ENCODE data around the gene INTS2. TPM values are rescaled to one million over a fixed set of nuclear protein-coding genes. Genes with fewer than 3 reads are reported as not detected.
"Not testable (repeated sequence)": the region's sequence is repeated elsewhere in the genome, so short reads cannot be mapped to it uniquely, and the experiment has no call there.

INTS2 gene
- total RNA-seq, 1 experiment from 2014 or later, result 20.8 TPM

DNA sequence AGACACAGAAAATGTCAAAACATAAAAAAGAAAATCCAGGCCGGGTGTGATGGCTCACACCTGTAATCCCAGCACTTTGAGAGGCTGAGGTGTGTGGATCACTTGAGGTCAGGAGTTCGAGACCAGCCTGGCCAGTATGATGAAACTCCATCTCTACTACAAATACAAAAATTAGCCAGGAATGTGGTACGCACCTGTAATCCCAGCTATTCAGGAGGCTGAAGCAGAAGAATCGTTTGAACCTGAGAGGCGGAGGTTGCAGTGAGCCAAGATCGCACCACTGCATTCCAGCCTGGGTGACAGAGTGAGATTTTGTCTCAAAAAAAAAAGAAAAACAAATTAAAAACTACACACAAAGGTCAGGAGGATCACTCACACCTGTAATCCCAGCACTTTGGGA lies 40.0 kb downstream of the INTS2 start:
- H3K23me2 ChIP-seq (ENCODE audit: insufficient read length, low read depth, low read length, poor library complexity, severe bottlenecking); H4K8ac ChIP-seq (replicated peaks; ENCODE audit: insufficient read length, low read depth, low read length); H2BK12ac ChIP-seq (ENCODE audit: insufficient read length, low read depth, low read length); H4K20me1 ChIP-seq (ENCODE audit: control insufficient read depth, insufficient read depth, insufficient read length); H4K5ac ChIP-seq (ENCODE audit: insufficient read length, low read depth, low read length); H3K18ac ChIP-seq (ENCODE audit: insufficient read length, low read depth, low read length); H3K9ac ChIP-seq (ENCODE audit: extremely low read depth, insufficient read length, low read length); H3K14ac ChIP-seq (ENCODE audit: insufficient read depth, low read length); H2BK20ac ChIP-seq (ENCODE audit: low read depth, low read length, poor library complexity, severe bottlenecking); H3T11ph ChIP-seq (ENCODE audit: low read length); H3K9me3 Mint-ChIP-seq; H3K4me1 Mint-ChIP-seq; H3K9me3 ChIP-seq (ENCODE audit: control insufficient read depth, low read depth, low read length); H3K79me2 ChIP-seq (ENCODE audit: insufficient read depth, low read length); H3K4me3 Mint-ChIP-seq; H2BK5ac ChIP-seq (ENCODE audit: insufficient read length, low read length); H2AK5ac ChIP-seq (ENCODE audit: insufficient read length, low read length); H3K27ac Mint-ChIP-seq; H3K56ac ChIP-seq (ENCODE audit: insufficient read length, low read depth, low read length); H3K27me3 Mint-ChIP-seq (ENCODE audit: low read depth); H3K4me1 ChIP-seq (ENCODE audit: insufficient read depth, low read length); H2BK15ac ChIP-seq (ENCODE audit: low read depth, low read length); H3K23ac ChIP-seq (ENCODE audit: insufficient read length, low read depth, low read length); H2BK120ac ChIP-seq (ENCODE audit: low read depth, low read length, poor library complexity, severe bottlenecking); H3K4me2 ChIP-seq (ENCODE audit: insufficient read depth, insufficient read length, low read length); H3K27me3 ChIP-seq (ENCODE audit: insufficient read depth, low read length); H3K4ac ChIP-seq (ENCODE audit: low read depth, low read length); DNase-seq; H3K79me1 ChIP-seq (ENCODE audit: insufficient read depth, low read depth, low read length, poor library complexity, severe bottlenecking); H2AFZ ChIP-seq (ENCODE audit: low read length); H3K27ac ChIP-seq (ENCODE audit: insufficient read length, low read depth, low read length); H4K91ac ChIP-seq (ENCODE audit: insufficient read length, low read depth, low read length): not testable (repeated sequence)
- peaks cover 5 to 57% (median 33%) of the 10 kb centered on the region in 3 experiments; a peak in 5 of 7 replicates for H3K36me3 Mint-ChIP-seq (ENCODE audit: insufficient read depth in 1 of 3, low read depth in 3 of 3)
- WGBS (ENCODE audit: extremely low coverage, insufficient read length, low lambda C conversion rate), result no CpG with 5 or more reads among the region's 6 CpGs

DNA sequence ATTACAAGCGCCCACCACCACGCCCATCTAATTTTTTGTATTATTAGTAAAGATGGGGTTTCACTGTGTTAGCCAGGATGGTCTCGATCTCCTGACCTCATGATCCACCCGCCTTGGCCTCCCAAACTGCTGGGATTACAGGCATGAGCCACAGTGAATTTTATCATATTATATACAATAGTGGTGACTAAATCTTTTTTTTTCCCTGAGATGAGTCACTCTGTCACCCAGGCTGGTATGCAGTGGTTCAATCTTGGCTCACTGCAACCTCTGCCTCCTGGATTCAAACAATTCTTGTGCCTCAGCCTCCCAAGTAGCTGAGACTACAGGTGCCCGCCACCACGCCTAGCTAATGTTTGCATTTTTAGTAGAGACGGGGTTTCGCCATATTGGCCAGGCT lies 41.9 kb downstream of the INTS2 start:
- H4K8ac ChIP-seq (replicated peaks; ENCODE audit: insufficient read length, low read depth, low read length); H3K56ac ChIP-seq (ENCODE audit: insufficient read length, low read depth, low read length); H3K27ac Mint-ChIP-seq; H3K23me2 ChIP-seq (ENCODE audit: insufficient read length, low read depth, low read length, poor library complexity, severe bottlenecking); H2BK5ac ChIP-seq (ENCODE audit: insufficient read length, low read length); H3K27me3 Mint-ChIP-seq (ENCODE audit: low read depth); H2BK20ac ChIP-seq (ENCODE audit: low read depth, low read length, poor library complexity, severe bottlenecking); H3K27me3 ChIP-seq (ENCODE audit: insufficient read depth, low read length); H3K27ac ChIP-seq (ENCODE audit: insufficient read length, low read depth, low read length); H2BK120ac ChIP-seq (ENCODE audit: low read depth, low read length, poor library complexity, severe bottlenecking); H2BK12ac ChIP-seq (ENCODE audit: insufficient read length, low read depth, low read length); H3K4me2 ChIP-seq (ENCODE audit: insufficient read depth, insufficient read length, low read length); H3K9me3 ChIP-seq (ENCODE audit: control insufficient read depth, low read depth, low read length); H4K5ac ChIP-seq (ENCODE audit: insufficient read length, low read depth, low read length); H2AFZ ChIP-seq (ENCODE audit: low read length); H4K20me1 ChIP-seq (ENCODE audit: control insufficient read depth, insufficient read depth, insufficient read length); H2BK15ac ChIP-seq (ENCODE audit: low read depth, low read length); DNase-seq; H3K79me1 ChIP-seq (ENCODE audit: insufficient read depth, low read depth, low read length, poor library complexity, severe bottlenecking); H3K14ac ChIP-seq (ENCODE audit: insufficient read depth, low read length); H3K4ac ChIP-seq (ENCODE audit: low read depth, low read length); H3K18ac ChIP-seq (ENCODE audit: insufficient read length, low read depth, low read length); H3K9ac ChIP-seq (ENCODE audit: extremely low read depth, insufficient read length, low read length); H2AK5ac ChIP-seq (ENCODE audit: insufficient read length, low read length); H3K9me3 Mint-ChIP-seq; H3T11ph ChIP-seq (ENCODE audit: low read length); H4K91ac ChIP-seq (ENCODE audit: insufficient read length, low read depth, low read length); H3K4me1 Mint-ChIP-seq; H3K79me2 ChIP-seq (ENCODE audit: insufficient read depth, low read length); H3K23ac ChIP-seq (ENCODE audit: insufficient read length, low read depth, low read length); H3K4me3 Mint-ChIP-seq; H3K4me1 ChIP-seq (ENCODE audit: insufficient read depth, low read length): not testable (repeated sequence)
- peaks cover 5 to 48% (median 27%) of the 10 kb centered on the region in 3 experiments; a peak in 6 of 7 replicates for H3K36me3 Mint-ChIP-seq (ENCODE audit: insufficient read depth in 1 of 3, low read depth in 3 of 3)
- no CpG with 5 or more reads among the region's 8 CpGs for WGBS (ENCODE audit: extremely low coverage, insufficient read length, low lambda C conversion rate)
